ENCODE measurements around the gene STPG1. TPM values are rescaled to one million over a fixed set of nuclear protein-coding genes. Genes with fewer than 3 reads are reported as not detected.

The STPG1 gene
- total RNA-seq, 1 experiment from 2014 or later, result 14.9 TPM

GRCh38 chr1:24411963-24412362 lies 1.6 kb downstream of the STPG1 start:
- ChIA-PET POLR2A (ENCODE audit: unreplicated experiment) (interaction anchor here (0.7 kb wide), 1 partner anchor 12 kb away, joined by 6 read pairs; no protein-coding TSS in a partner anchor), CTCF (no interaction called here)
- no TSS peak for BruUV-seq (replicated peaks)
- H3K4me3 ChIP-seq (ENCODE audit: low read length), result peak overlapping the region; percentile 74
- H3K9me3 ChIP-seq (ENCODE audit: low read length), result no peaks in the 10 kb centered on the region
- TF ChIP-seq, protein P1, sequence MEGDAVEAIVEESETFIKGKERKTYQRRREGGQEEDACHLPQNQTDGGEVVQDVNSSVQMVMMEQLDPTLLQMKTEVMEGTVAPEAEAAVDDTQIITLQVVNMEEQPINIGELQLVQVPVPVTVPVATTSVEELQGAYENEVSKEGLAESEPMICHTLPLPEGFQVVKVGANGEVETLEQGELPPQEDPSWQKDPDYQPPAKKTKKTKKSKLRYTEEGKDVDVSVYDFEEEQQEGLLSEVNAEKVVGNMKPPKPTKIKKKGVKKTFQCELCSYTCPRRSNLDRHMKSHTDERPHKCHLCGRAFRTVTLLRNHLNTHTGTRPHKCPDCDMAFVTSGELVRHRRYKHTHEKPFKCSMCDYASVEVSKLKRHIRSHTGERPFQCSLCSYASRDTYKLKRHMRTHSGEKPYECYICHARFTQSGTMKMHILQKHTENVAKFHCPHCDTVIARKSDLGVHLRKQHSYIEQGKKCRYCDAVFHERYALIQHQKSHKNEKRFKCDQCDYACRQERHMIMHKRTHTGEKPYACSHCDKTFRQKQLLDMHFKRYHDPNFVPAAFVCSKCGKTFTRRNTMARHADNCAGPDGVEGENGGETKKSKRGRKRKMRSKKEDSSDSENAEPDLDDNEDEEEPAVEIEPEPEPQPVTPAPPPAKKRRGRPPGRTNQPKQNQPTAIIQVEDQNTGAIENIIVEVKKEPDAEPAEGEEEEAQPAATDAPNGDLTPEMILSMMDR (conservative IDR thresholded peaks at IDR 0.05; ENCODE audit: low read depth, low read length), result no peak
- TF ChIP-seq EZH2 (IDR thresholded peaks at IDR 0.05; ENCODE audit: low read length, unreplicated experiment), result no peak
- TF ChIP-seq EZH2phosphoT487 (IDR thresholded peaks at IDR 0.05; ENCODE audit: borderline replicate concordance, low read length), result no peak
- H3K79me2 ChIP-seq (ENCODE audit: low read length), result peaks cover 38% of the 10 kb centered on the region
- H3K27ac ChIP-seq (ENCODE audit: low read length), result peak overlapping the region; percentile 84
- no peaks in the 10 kb centered on the region for H4K20me1 ChIP-seq (ENCODE audit: low read length)
- no peaks in the 10 kb centered on the region for H3K27me3 ChIP-seq (ENCODE audit: low read length)
- H3F3A ChIP-seq (ENCODE audit: low read length, unreplicated experiment), result no peaks in the 10 kb centered on the region
- intact Hi-C loops (cut with micrococcal nuclease), result loop anchor here (2.0 kb wide), 1 partner anchor 17 kb away; no protein-coding TSS in a partner anchor
- ATAC-seq (peak; percentile 6; the same call in 1 of the 2 replicates), DNase-seq (peak; percentile 89)
- H3K9ac ChIP-seq (ENCODE audit: low read length), result peak overlapping the region; percentile 81
- no peaks in the 10 kb centered on the region for H3K9me2 ChIP-seq (replicated peaks; ENCODE audit: low read length)
- peak overlapping the region; percentile 91 for H3K4me2 ChIP-seq (ENCODE audit: low read length)
- H3K4me1 ChIP-seq (ENCODE audit: insufficient read depth, low read length), result peaks cover 61% of the 10 kb centered on the region
- 0 out of 2 replicates have a peak overlapping the region, but pooled peaks have one; percentile 32 for H2AFZ ChIP-seq (ENCODE audit: low read length)
- no peaks in the 10 kb centered on the region for H3K36me3 ChIP-seq (ENCODE audit: low read depth, low read length)

DNA sequence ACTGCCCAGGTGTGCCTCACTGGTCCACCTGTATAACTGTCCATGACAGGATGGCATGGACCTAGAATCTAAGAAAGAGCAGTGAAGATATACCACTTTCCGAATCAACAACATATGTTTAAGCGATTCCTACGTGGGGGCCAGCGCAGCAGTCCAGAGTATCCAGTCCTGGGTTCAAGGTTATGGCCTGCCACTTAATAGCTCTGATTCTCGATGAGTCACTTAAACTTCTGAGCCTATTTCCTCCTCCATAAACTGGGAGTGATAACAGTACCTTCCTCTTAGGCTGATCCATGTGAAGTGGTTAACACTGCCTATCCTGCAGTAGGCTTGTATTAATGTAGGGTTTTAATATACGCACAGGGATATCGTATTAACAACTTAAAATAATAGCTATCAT lies 2.8 kb downstream of the STPG1 start:
- Histone ChIP-seq H3K36me3 (ENCODE audit: low read depth, low read length) (no peaks in the 10 kb centered on the region), H3K4me2 (ENCODE audit: low read length) (peak overlapping the region; percentile 91; the same call in 1 of the 2 replicates), H3K4me3 (ENCODE audit: low read length) (no peak overlapping the region), H3F3A (ENCODE audit: low read length, unreplicated experiment) (no peaks in the 10 kb centered on the region), H4K20me1 (ENCODE audit: low read length) (no peaks in the 10 kb centered on the region), H3K27me3 (ENCODE audit: low read length) (no peaks in the 10 kb centered on the region), H3K9ac (ENCODE audit: low read length) (no peak overlapping the region), H3K4me1 (ENCODE audit: insufficient read depth, low read length) (peaks cover 51% of the 10 kb centered on the region), H3K79me2 (ENCODE audit: low read length) (peaks cover 29% of the 10 kb centered on the region), H3K9me2 (replicated peaks; ENCODE audit: low read length) (no peaks in the 10 kb centered on the region), H3K27ac (ENCODE audit: low read length) (peak overlapping the region; percentile 84), H3K9me3 (ENCODE audit: low read length) (no peaks in the 10 kb centered on the region), H2AFZ (ENCODE audit: low read length) (no peak overlapping the region)
- no peak for ATAC-seq
- peak; percentile 39 for DNase-seq
- no TSS peak for BruUV-seq (replicated peaks)
- TF ChIP-seq, protein P1 (conservative IDR thresholded peaks at IDR 0.05; ENCODE audit: low read depth, low read length), result no peak
- TF ChIP-seq EZH2phosphoT487 (IDR thresholded peaks at IDR 0.05; ENCODE audit: borderline replicate concordance, low read length) (no peak), EZH2 (IDR thresholded peaks at IDR 0.05; ENCODE audit: low read length, unreplicated experiment) (no peak)
- CTCF ChIA-PET, result interaction anchor here (0.5 to 0.6 kb wide), 2 partner anchors 232 to 773 kb away, joined by 3 to 4 read pairs; no protein-coding TSS in a partner anchor
- POLR2A ChIA-PET (ENCODE audit: unreplicated experiment), result no interaction called here
- intact Hi-C loops (cut with micrococcal nuclease), result no loop called here

- Histone ChIP-seq H3K79me2 (ENCODE audit: low read length) (peaks cover 28% of the 10 kb centered on the region), H3F3A (ENCODE audit: low read length, unreplicated experiment) (no peaks in the 10 kb centered on the region), H4K20me1 (ENCODE audit: low read length) (no peaks in the 10 kb centered on the region), H3K4me1 (ENCODE audit: insufficient read depth, low read length) (peaks cover 45% of the 10 kb centered on the region), H3K4me3 (ENCODE audit: low read length) (no peak overlapping the region), H3K27me3 (ENCODE audit: low read length) (no peaks in the 10 kb centered on the region), H3K4me2 (ENCODE audit: low read length) (peak overlapping the region; percentile 42), H3K27ac (ENCODE audit: low read length) (peak overlapping the region; percentile 73), H3K36me3 (ENCODE audit: low read depth, low read length) (no peaks in the 10 kb centered on the region), H3K9me3 (ENCODE audit: low read length) (no peaks in the 10 kb centered on the region), H3K9me2 (replicated peaks; ENCODE audit: low read length) (no peaks in the 10 kb centered on the region), H3K9ac (ENCODE audit: low read length) (no peak overlapping the region), H2AFZ (ENCODE audit: low read length) (peak overlapping the region; percentile 28; the same call in 1 of the 2 replicates)
- peak; percentile 66 for ATAC-seq
- TF ChIP-seq, protein P1 (conservative IDR thresholded peaks at IDR 0.05; ENCODE audit: low read depth, low read length), result no peak
- TF ChIP-seq EZH2 (IDR thresholded peaks at IDR 0.05; ENCODE audit: low read length, unreplicated experiment) (no peak), EZH2phosphoT487 (IDR thresholded peaks at IDR 0.05; ENCODE audit: borderline replicate concordance, low read length) (no peak)
- BruUV-seq (replicated peaks), result no TSS peak
- ChIA-PET CTCF (interaction anchor here (0.6 to 1.5 kb wide), 5 partner anchors 9 to 207 kb away, joined by 3 to 12 read pairs (median 4); no protein-coding TSS in a partner anchor), POLR2A (ENCODE audit: unreplicated experiment) (interaction anchor here (0.5 to 0.9 kb wide), 3 partner anchors 9 to 44 kb away, joined by 3 to 5 read pairs (median 3); no protein-coding TSS in a partner anchor)
- intact Hi-C loops (cut with micrococcal nuclease), result no loop called here
- DNase-seq, result peak; percentile 91
Measured at GRCh38 chr1:24409535-24409934, 4.0 kb downstream of the STPG1 start.
